NCI-H128 (cell line): ENCODE measurements around the gene FYN.
"Not testable (repeated sequence)": the region's sequence is repeated elsewhere in the genome, so short reads cannot be mapped to it uniquely, and the experiment has no call there.

Source experiments
- DNase-seq: peaks from one replicate; lab custom pipeline; 2025; ENCODE audit not compliant: unreplicated experiment; lab: John Stamatoyannopoulos, UW

Gene FYN

GRCh38 chr6:111642463-111643158 lies 230.6 kb downstream of the FYN start:
- DNase-seq, result no peak

- DNase-seq, result no peak
Measured at GRCh38 chr6:111639266-111639665, 234.0 kb downstream of the FYN start.

GRCh38 chr6:111634981-111635380 lies 238.3 kb downstream of the FYN start:
- DNase-seq, result not testable (repeated sequence)

- DNase-seq, result no peak
Measured at GRCh38 chr6:111633822-111634221, 239.4 kb downstream of the FYN start.

DNA sequence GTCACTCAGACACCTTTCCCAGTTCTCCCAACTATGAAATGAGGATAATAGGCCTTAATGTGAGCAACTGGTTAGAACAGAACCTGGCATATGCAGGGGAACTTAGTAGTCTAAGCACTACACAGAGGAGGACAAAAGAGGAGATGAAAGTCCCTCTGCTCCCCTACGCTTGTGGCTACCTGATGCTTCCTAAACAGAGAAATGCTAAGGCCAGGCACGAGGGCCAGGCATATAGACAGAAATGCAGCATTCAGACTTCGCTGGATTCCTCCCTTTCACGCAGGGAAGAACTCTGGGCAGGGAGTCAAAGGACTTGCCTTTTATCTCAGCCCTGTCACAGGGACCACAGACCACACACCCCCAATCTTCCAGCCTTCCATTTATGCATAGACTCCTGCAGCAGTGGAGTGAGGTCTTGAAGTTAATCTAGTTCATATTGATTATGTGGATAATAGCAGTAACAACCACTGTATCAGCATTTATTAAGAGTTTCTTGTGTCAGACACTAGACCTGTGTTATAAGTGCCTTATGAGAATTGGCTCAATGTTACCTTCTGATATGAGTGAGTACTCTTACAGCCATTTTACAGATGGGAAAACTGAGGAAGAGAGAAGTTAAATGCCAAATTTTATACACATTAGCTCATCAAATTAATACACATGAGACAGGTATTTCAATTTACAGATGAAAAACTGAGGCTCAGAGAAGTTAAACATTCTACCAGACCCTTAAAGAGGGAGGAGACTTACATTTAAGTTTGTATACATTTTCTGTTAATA lies 240.6 kb downstream of the FYN start:
- no peak for DNase-seq

GRCh38 chr6:111631903-111632460 lies 241.3 kb downstream of the FYN start:
- no peak for DNase-seq

GRCh38 chr6:111631018-111631417 lies 242.2 kb downstream of the FYN start:
- DNase-seq, result no peak

DNA sequence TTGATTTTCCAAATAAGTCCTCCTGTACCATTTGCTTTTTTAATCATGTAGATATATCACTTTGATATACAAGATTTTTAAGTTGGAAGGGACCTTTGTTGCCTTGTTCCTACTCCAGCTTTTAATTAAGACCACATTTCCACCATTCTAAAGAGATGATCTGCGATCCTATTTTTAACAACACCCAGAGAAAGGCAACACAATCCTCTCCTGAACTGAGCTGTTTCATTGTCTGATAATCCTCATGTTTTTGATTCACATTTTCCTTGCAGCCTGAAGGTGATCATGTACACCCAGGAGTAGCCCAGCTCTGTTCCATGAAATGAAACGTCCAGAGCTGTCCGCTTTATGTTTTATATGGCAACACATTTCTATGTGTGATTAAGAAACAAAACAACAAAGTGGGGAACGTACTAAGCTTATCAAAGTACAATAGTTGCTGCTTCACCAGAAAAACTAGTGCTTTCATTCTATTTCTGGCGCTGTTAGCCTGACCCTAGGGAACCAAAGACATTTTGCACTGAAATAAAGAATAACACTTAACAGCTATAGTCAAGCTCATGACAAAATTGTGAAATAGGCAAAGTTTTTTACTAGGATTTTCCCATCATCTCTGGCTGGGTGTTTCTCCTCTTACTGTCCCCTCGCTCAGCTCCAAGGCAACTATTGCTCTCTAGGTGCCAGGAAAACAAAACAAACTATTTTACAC lies 245.0 kb downstream of the FYN start:
- DNase-seq, result no peak

GRCh38 chr6:111626441-111626840 lies 246.8 kb downstream of the FYN start:
- DNase-seq, result no peak

GRCh38 chr6:111625461-111626391 lies 247.5 kb downstream of the FYN start:
- DNase-seq, result no peak

DNA sequence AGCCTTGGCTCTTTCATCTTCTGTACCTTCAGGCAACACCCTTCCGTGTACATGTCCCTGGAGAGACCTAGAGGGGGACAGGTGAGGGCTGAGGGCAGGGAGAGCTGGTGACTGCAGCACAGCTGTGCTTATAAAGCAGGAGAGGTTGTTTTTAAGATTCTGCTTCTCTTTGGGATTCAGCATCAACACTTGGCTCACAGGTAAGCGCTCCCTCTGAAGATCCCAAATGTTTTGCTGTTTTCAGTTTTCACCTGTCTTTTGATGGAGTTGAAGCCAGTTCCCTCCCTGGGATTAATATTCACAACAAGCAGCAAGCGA lies 248.2 kb downstream of the FYN start:
- no peak for DNase-seq

DNA sequence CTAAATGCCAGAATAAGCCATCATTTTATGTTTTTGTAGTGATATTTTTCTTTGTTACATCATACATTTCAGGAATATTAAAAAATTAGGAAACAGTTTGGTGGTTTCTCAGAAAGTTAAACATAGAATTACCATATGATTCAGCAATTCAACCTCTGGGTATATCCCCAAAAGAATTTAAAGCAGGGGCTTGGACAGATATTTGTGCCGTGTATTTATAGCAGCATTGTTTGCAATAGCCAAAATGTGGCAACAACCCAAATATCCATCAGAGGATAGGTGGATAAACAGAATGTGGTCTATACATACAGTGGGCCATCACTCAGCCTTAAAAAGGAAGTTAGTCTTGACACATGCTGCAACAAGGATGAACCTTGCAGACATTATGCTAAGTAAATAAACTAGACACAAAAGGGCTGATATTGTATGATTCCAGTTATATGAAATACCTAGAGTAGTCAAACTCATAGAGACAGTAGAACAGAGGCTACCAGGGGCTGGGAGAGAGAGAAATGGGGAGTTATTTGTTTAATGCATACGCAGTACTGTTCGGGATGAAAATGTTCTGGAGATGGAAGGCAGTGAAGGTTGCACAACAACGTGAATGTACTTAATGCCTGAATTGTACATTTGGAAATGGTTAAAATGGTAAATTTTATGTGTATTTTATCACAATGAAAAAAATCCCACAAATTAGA lies 248.7 kb downstream of the FYN start:
- DNase-seq, result no peak

- DNase-seq, result no peak
Measured at GRCh38 chr6:111623046-111623718, 250.1 kb downstream of the FYN start.

GRCh38 chr6:111620169-111620568 lies 253.1 kb downstream of the FYN start:
- DNase-seq, result no peak

- DNase-seq, result no peak
Measured at GRCh38 chr6:111618407-111618806, 254.8 kb downstream of the FYN start.

GRCh38 chr6:111617149-111617548 lies 256.1 kb downstream of the FYN start:
- no peak for DNase-seq

- DNase-seq, result no peak
Measured at GRCh38 chr6:111615916-111616612, 257.2 kb downstream of the FYN start.

DNA sequence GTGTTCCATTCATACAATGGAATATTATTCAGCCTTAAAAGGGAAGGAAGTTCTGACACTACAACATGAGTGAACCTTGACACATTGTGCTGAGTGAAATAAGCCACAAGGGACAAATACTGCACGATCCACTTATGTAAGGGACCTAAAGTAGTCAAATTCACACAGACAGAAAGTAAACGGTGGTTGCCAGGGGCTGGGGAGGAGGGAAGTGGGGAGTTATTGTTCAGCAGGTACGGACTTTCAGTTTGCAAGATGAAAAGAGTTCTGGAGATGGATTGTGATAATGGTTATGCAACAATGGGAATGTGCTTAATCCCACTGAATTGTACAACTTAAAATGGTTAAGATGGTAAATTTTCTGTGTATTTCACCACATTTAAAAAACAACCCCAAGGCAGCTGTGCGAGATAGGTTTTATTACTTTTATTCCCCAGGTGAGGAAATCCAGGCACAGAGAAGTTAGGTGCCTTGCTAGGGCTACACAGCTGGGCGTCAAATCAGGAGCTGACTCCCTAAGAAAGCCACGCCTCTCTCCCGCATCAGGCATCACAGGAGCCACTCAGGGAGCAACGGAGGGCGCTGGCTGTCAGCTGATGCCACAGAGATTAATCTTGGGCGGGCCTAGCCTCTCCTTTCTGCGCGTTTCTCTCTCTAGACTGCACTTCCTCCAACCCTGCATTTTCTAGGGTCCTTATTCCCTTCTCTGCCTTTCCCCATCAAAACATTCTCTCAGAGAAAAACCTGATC lies 258.2 kb downstream of the FYN start:
- DNase-seq, result no peak
